Measurements from ENCODE around the gene GRIK5. TPM values are rescaled to one million over a fixed set of nuclear protein-coding genes. Genes with fewer than 3 reads are reported as not detected.
A peak's percentile ranks its signal among the peaks of the same experiment; 100 is the strongest.

Gene GRIK5
- total RNA-seq, 1 experiment from 2014 or later: 0.48 TPM

DNA sequence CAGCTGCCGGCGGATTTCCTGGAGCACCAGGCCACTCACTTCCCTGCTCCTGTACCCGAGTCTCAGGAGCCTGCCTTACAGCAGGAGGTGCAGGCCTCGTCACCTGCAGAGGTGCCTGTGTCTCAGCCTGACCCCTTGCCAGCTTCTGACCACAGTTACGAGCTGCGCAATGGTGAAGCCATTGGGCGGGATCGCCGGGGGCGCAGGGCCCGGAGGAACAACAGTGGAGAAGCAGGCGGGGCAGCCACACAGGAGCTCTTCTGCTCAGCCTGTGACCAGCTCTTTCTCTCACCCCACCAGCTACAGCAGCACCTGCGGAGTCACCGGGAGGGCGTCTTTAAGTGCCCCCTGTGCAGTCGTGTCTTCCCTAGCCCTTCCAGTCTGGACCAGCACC is 9.3 kb upstream of the GRIK5 start:
- H3K4me1 Mint-ChIP-seq (ENCODE audit: low read depth, unreplicated experiment): peaks cover 35% of the 10 kb centered on the region
- BruUV-seq (replicated peaks): no TSS peak

DNA sequence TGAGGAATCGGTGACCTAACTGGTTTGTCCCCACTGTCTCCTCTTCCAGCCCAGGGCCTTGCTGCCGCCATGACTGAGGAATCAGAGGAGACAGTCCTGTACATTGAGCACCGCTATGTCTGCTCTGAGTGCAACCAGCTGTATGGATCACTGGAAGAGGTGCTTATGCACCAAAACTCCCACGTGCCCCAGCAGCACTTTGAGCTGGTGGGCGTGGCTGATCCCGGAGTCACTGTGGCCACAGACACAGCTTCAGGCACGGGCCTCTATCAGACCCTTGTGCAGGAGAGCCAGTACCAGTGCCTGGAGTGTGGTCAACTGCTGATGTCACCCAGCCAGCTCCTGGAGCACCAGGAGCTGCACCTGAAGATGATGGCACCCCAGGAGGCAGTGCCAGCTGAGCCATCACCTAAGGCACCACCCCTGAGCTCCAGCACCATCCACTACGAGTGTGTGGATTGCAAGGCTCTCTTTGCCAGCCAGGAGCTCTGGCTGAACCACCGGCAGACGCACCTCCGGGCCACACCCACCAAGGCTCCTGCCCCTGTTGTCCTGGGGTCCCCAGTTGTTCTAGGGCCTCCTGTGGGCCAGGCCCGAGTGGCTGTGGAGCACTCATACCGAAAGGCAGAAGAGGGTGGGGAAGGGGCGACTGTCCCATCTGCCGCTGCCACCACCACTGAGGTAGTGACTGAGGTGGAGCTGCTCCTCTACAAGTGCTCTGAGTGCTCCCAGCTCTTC is 8.7 kb upstream of the GRIK5 start:
- TF ChIP-seq, protein P1, sequence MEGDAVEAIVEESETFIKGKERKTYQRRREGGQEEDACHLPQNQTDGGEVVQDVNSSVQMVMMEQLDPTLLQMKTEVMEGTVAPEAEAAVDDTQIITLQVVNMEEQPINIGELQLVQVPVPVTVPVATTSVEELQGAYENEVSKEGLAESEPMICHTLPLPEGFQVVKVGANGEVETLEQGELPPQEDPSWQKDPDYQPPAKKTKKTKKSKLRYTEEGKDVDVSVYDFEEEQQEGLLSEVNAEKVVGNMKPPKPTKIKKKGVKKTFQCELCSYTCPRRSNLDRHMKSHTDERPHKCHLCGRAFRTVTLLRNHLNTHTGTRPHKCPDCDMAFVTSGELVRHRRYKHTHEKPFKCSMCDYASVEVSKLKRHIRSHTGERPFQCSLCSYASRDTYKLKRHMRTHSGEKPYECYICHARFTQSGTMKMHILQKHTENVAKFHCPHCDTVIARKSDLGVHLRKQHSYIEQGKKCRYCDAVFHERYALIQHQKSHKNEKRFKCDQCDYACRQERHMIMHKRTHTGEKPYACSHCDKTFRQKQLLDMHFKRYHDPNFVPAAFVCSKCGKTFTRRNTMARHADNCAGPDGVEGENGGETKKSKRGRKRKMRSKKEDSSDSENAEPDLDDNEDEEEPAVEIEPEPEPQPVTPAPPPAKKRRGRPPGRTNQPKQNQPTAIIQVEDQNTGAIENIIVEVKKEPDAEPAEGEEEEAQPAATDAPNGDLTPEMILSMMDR (IDR thresholded peaks at IDR 0.05; ENCODE audit: insufficient read depth in 1 of 2, low read depth in 1 of 2, low read length in 1 of 2, severe bottlenecking in 1 of 2, unreplicated experiment in 1 of 2): no peak
- BruUV-seq (replicated peaks): TSS peak; percentile 7
- H3K4me3 ChIP-seq (ENCODE audit: low read depth, low read length): no peak overlapping the region
- no peak for DNase-seq
- peaks cover 5% of the 10 kb centered on the region for H3K36me3 ChIP-seq (ENCODE audit: control insufficient read depth, insufficient read depth, low read length)
- no peaks in the 10 kb centered on the region for H3K27me3 ChIP-seq (replicated peaks; ENCODE audit: control insufficient read depth, insufficient read depth, low read length)
- Mint-ChIP-seq H3K36me3 (ENCODE audit: insufficient read depth, unreplicated experiment) (peaks cover 57% of the 10 kb centered on the region), H3K9me3 (ENCODE audit: unreplicated experiment) (no peaks in the 10 kb centered on the region), H3K27ac (ENCODE audit: unreplicated experiment) (peak overlapping the region; percentile 99), H3K4me3 (ENCODE audit: unreplicated experiment) (peak overlapping the region; percentile 92), H3K27me3 (ENCODE audit: insufficient read depth, unreplicated experiment) (no peaks in the 10 kb centered on the region), H3K4me1 (ENCODE audit: low read depth, unreplicated experiment) (peaks cover 35% of the 10 kb centered on the region)
- ChIA-PET CTCF (no interaction called here), POLR2A (no interaction called here)
- peaks cover 20% of the 10 kb centered on the region for H3K4me1 ChIP-seq
- intact Hi-C loops (cut with micrococcal nuclease; ENCODE audit: unreplicated experiment): loop anchor here (5.0 kb wide), 1 partner anchor 196 kb away; the partner anchor contains the start of gene ARHGEF1
- no peaks in the 10 kb centered on the region for H3K9me3 ChIP-seq

More for the DNA sequence above, 9.3 kb upstream of the GRIK5 start:
- H3K4me3 ChIP-seq (ENCODE audit: low read depth, low read length): no peak overlapping the region
- H3K27me3 Mint-ChIP-seq (ENCODE audit: insufficient read depth, unreplicated experiment): no peaks in the 10 kb centered on the region
- peaks cover 63% of the 10 kb centered on the region for H3K36me3 Mint-ChIP-seq (ENCODE audit: insufficient read depth, unreplicated experiment)
- H3K9me3 ChIP-seq: no peaks in the 10 kb centered on the region
- no peaks in the 10 kb centered on the region for H3K27me3 ChIP-seq (replicated peaks; ENCODE audit: control insufficient read depth, insufficient read depth, low read length)
- CTCF ChIA-PET: no interaction called here
- intact Hi-C loops (cut with micrococcal nuclease; ENCODE audit: unreplicated experiment): loop anchor here (5.0 kb wide), 1 partner anchor 197 kb away; the partner anchor contains the start of gene ARHGEF1
- TF ChIP-seq, protein P1 (IDR thresholded peaks at IDR 0.05; ENCODE audit: insufficient read depth in 1 of 2, low read depth in 1 of 2, low read length in 1 of 2, severe bottlenecking in 1 of 2, unreplicated experiment in 1 of 2): no peak
- H3K4me3 Mint-ChIP-seq (ENCODE audit: unreplicated experiment): no peak overlapping the region
- H3K36me3 ChIP-seq (ENCODE audit: control insufficient read depth, insufficient read depth, low read length): peaks cover 5% of the 10 kb centered on the region
- POLR2A ChIA-PET: no interaction called here
- peaks cover 20% of the 10 kb centered on the region for H3K4me1 ChIP-seq
- H3K27ac Mint-ChIP-seq (ENCODE audit: unreplicated experiment): no peak overlapping the region
- no peaks in the 10 kb centered on the region for H3K9me3 Mint-ChIP-seq (ENCODE audit: unreplicated experiment)
- no peak for DNase-seq

DNA sequence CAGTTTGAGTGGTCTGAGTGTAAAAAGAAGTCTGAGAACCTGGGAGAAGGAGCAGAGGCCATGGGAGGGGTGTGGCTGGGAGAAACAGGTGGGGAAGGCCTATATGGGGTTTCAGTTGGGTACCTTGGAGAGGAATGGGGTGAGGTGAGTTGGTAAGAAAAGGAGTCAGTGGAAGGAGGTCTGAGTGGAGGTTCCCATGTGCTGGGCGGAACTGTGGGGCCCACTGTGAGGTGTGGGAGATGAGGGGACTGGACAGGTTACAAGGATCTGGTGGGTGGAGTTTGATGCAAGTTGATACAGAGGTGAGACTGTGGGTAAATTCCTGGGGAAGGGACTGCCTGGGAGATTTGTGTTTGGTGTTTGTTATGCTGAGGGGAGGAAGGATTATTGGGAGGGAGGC is 8.1 kb upstream of the GRIK5 start:
- no peaks in the 10 kb centered on the region for H3K27me3 ChIP-seq (replicated peaks; ENCODE audit: control insufficient read depth, insufficient read depth, low read length)
- Mint-ChIP-seq H3K36me3 (ENCODE audit: insufficient read depth, unreplicated experiment) (peaks cover 54% of the 10 kb centered on the region), H3K4me3 (ENCODE audit: unreplicated experiment) (peak overlapping the region; percentile 92), H3K4me1 (ENCODE audit: low read depth, unreplicated experiment) (peaks cover 35% of the 10 kb centered on the region), H3K27me3 (ENCODE audit: insufficient read depth, unreplicated experiment) (no peaks in the 10 kb centered on the region), H3K27ac (ENCODE audit: unreplicated experiment) (peak overlapping the region; percentile 99), H3K9me3 (ENCODE audit: unreplicated experiment) (no peaks in the 10 kb centered on the region)
- ChIA-PET CTCF (interaction anchor here (0.6 kb wide), 1 partner anchor 771 kb away, joined by 3 read pairs; no protein-coding TSS in a partner anchor), POLR2A (no interaction called here)
- H3K9me3 ChIP-seq: no peaks in the 10 kb centered on the region
- TF ChIP-seq, protein P1 (IDR thresholded peaks at IDR 0.05; ENCODE audit: insufficient read depth in 1 of 2, low read depth in 1 of 2, low read length in 1 of 2, severe bottlenecking in 1 of 2, unreplicated experiment in 1 of 2): no peak
- peaks cover 20% of the 10 kb centered on the region for H3K4me1 ChIP-seq
- H3K36me3 ChIP-seq (ENCODE audit: control insufficient read depth, insufficient read depth, low read length): peaks cover 5% of the 10 kb centered on the region
- no TSS peak for BruUV-seq (replicated peaks)
- no peak overlapping the region for H3K4me3 ChIP-seq (ENCODE audit: low read depth, low read length)
- no peak for DNase-seq
- intact Hi-C loops (cut with micrococcal nuclease; ENCODE audit: unreplicated experiment): loop anchor here (5.0 kb wide), 1 partner anchor 196 kb away; the partner anchor contains the start of gene ARHGEF1
